Measurements from ENCODE around the gene GNB4. TPM values are rescaled to one million over a fixed set of nuclear protein-coding genes. Genes with fewer than 3 reads are reported as not detected.

GNB4 gene
- polyA plus RNA-seq, 1 donor = 17.7 TPM

GRCh38 chr3:179447251-179447650 is 4.0 kb downstream of the GNB4 start:
- no peaks in the 10 kb centered on the region for H3K9me3 ChIP-seq (ENCODE audit: control insufficient read depth, low read depth, low read length)
- H3K4me3 ChIP-seq (ENCODE audit: low read length) = no peak overlapping the region
- no peaks in the 10 kb centered on the region for H3K36me3 ChIP-seq (ENCODE audit: control insufficient read depth, insufficient read depth, low read length)
- no peak for DNase-seq
- WGBS (ENCODE audit: insufficient coverage, low lambda C conversion rate) = 100% methylated on average over 1 of the region's 6 CpGs
- no peaks in the 10 kb centered on the region for H3K4me1 ChIP-seq (ENCODE audit: control insufficient read depth, insufficient read depth, low read length)
- H3K27ac ChIP-seq (ENCODE audit: low read length) = no peak overlapping the region
- peaks cover 30% of the 10 kb centered on the region for H3K27me3 ChIP-seq (ENCODE audit: control insufficient read depth, insufficient read depth, low read length)

GRCh38 chr3:179446501-179446900 is 4.8 kb downstream of the GNB4 start:
- Histone ChIP-seq H3K36me3 (ENCODE audit: control insufficient read depth, insufficient read depth, low read length) (no peaks in the 10 kb centered on the region), H3K9me3 (ENCODE audit: control insufficient read depth, low read depth, low read length) (no peaks in the 10 kb centered on the region), H3K27ac (ENCODE audit: low read length) (no peak overlapping the region), H3K4me1 (ENCODE audit: control insufficient read depth, insufficient read depth, low read length) (no peaks in the 10 kb centered on the region), H3K27me3 (ENCODE audit: control insufficient read depth, insufficient read depth, low read length) (peaks cover 23% of the 10 kb centered on the region), H3K4me3 (ENCODE audit: low read length) (no peak overlapping the region)
- WGBS (ENCODE audit: insufficient coverage, low lambda C conversion rate) = 76% methylated on average over 2 of the region's 7 CpGs
- DNase-seq = no peak

GRCh38 chr3:179438841-179439240 is 12.4 kb downstream of the GNB4 start:
- DNase-seq = no peak
- WGBS (ENCODE audit: insufficient coverage, low lambda C conversion rate) = 20% methylated on average over 1 of the region's 5 CpGs
- Histone ChIP-seq H3K9me3 (ENCODE audit: control insufficient read depth, low read depth, low read length) (no peaks in the 10 kb centered on the region), H3K36me3 (ENCODE audit: control insufficient read depth, insufficient read depth, low read length) (no peaks in the 10 kb centered on the region), H3K27me3 (ENCODE audit: control insufficient read depth, insufficient read depth, low read length) (no peaks in the 10 kb centered on the region), H3K27ac (ENCODE audit: low read length) (no peak overlapping the region), H3K4me1 (ENCODE audit: control insufficient read depth, insufficient read depth, low read length) (no peaks in the 10 kb centered on the region), H3K4me3 (ENCODE audit: low read length) (no peak overlapping the region)

GRCh38 chr3:179436517-179436916 is 14.8 kb downstream of the GNB4 start:
- Histone ChIP-seq H3K9me3 (ENCODE audit: control insufficient read depth, low read depth, low read length) (no peaks in the 10 kb centered on the region), H3K4me1 (ENCODE audit: control insufficient read depth, insufficient read depth, low read length) (no peaks in the 10 kb centered on the region), H3K27me3 (ENCODE audit: control insufficient read depth, insufficient read depth, low read length) (no peaks in the 10 kb centered on the region), H3K36me3 (ENCODE audit: control insufficient read depth, insufficient read depth, low read length) (no peaks in the 10 kb centered on the region), H3K4me3 (ENCODE audit: low read length) (no peak overlapping the region), H3K27ac (ENCODE audit: low read length) (no peak overlapping the region)
- WGBS (ENCODE audit: insufficient coverage, low lambda C conversion rate) = 83% methylated on average over 2 of the region's 3 CpGs
- no peak for DNase-seq

- no peaks in the 10 kb centered on the region for H3K4me1 ChIP-seq (ENCODE audit: control insufficient read depth, insufficient read depth, low read length)
- H3K9me3 ChIP-seq (ENCODE audit: control insufficient read depth, low read depth, low read length) = no peaks in the 10 kb centered on the region
- H3K27me3 ChIP-seq (ENCODE audit: control insufficient read depth, insufficient read depth, low read length) = no peaks in the 10 kb centered on the region
- H3K27ac ChIP-seq (ENCODE audit: low read length) = no peak overlapping the region
- no CpG with 5 or more reads among the region's 1 CpG for WGBS (ENCODE audit: insufficient coverage, low lambda C conversion rate)
- peaks cover 2% of the 10 kb centered on the region for H3K36me3 ChIP-seq (ENCODE audit: control insufficient read depth, insufficient read depth, low read length)
- H3K4me3 ChIP-seq (ENCODE audit: low read length) = no peak overlapping the region
- DNase-seq = no peak
Measured at GRCh38 chr3:179432451-179432850, 18.8 kb downstream of the GNB4 start.

- DNase-seq = no peak
Measured at GRCh38 chr3:179432021-179432420, 19.2 kb downstream of the GNB4 start.

GRCh38 chr3:179430277-179430870 is 20.9 kb downstream of the GNB4 start:
- Histone ChIP-seq H3K4me1 (ENCODE audit: control insufficient read depth, insufficient read depth, low read length) (no peaks in the 10 kb centered on the region), H3K27me3 (ENCODE audit: control insufficient read depth, insufficient read depth, low read length) (no peaks in the 10 kb centered on the region), H3K36me3 (ENCODE audit: control insufficient read depth, insufficient read depth, low read length) (peaks cover 2% of the 10 kb centered on the region), H3K4me3 (ENCODE audit: low read length) (no peak overlapping the region), H3K9me3 (ENCODE audit: control insufficient read depth, low read depth, low read length) (no peaks in the 10 kb centered on the region), H3K27ac (ENCODE audit: low read length) (no peak overlapping the region)
- no CpG with 5 or more reads among the region's 2 CpGs for WGBS (ENCODE audit: insufficient coverage, low lambda C conversion rate)
- no peak for DNase-seq

More at GRCh38 chr3:179432021-179432420, 19.2 kb downstream of the GNB4 start:
- Histone ChIP-seq H3K27me3 (ENCODE audit: control insufficient read depth, insufficient read depth, low read length) (no peaks in the 10 kb centered on the region), H3K4me3 (ENCODE audit: low read length) (no peak overlapping the region), H3K27ac (ENCODE audit: low read length) (no peak overlapping the region), H3K36me3 (ENCODE audit: control insufficient read depth, insufficient read depth, low read length) (peaks cover 2% of the 10 kb centered on the region), H3K4me1 (ENCODE audit: control insufficient read depth, insufficient read depth, low read length) (no peaks in the 10 kb centered on the region), H3K9me3 (ENCODE audit: control insufficient read depth, low read depth, low read length) (no peaks in the 10 kb centered on the region)
- no CpG with 5 or more reads among the region's 3 CpGs for WGBS (ENCODE audit: insufficient coverage, low lambda C conversion rate)

- no peak for DNase-seq
- H3K27me3 ChIP-seq (ENCODE audit: control insufficient read depth, insufficient read depth, low read length) = no peaks in the 10 kb centered on the region
- WGBS (ENCODE audit: insufficient coverage, low lambda C conversion rate) = 80% methylated on average over 1 of the region's 8 CpGs
- H3K36me3 ChIP-seq (ENCODE audit: control insufficient read depth, insufficient read depth, low read length) = peaks cover 2% of the 10 kb centered on the region
- no peaks in the 10 kb centered on the region for H3K4me1 ChIP-seq (ENCODE audit: control insufficient read depth, insufficient read depth, low read length)
- H3K9me3 ChIP-seq (ENCODE audit: control insufficient read depth, low read depth, low read length) = no peaks in the 10 kb centered on the region
- H3K27ac ChIP-seq (ENCODE audit: low read length) = no peak overlapping the region
- H3K4me3 ChIP-seq (ENCODE audit: low read length) = no peak overlapping the region
Measured at GRCh38 chr3:179428876-179429548, 22.3 kb downstream of the GNB4 start.

GRCh38 chr3:179425075-179425474 is 26.2 kb downstream of the GNB4 start:
- H3K4me3 ChIP-seq (ENCODE audit: low read length) = no peak overlapping the region
- peaks cover 2% of the 10 kb centered on the region for H3K36me3 ChIP-seq (ENCODE audit: control insufficient read depth, insufficient read depth, low read length)
- no peaks in the 10 kb centered on the region for H3K4me1 ChIP-seq (ENCODE audit: control insufficient read depth, insufficient read depth, low read length)
- DNase-seq = no peak
- H3K27me3 ChIP-seq (ENCODE audit: control insufficient read depth, insufficient read depth, low read length) = no peaks in the 10 kb centered on the region
- no peak overlapping the region for H3K27ac ChIP-seq (ENCODE audit: low read length)
- H3K9me3 ChIP-seq (ENCODE audit: control insufficient read depth, low read depth, low read length) = no peaks in the 10 kb centered on the region
- no CpG with 5 or more reads among the region's 6 CpGs for WGBS (ENCODE audit: insufficient coverage, low lambda C conversion rate)

GRCh38 chr3:179421500-179421899 is 29.8 kb downstream of the GNB4 start:
- Histone ChIP-seq H3K27ac (ENCODE audit: low read length) (no peak overlapping the region), H3K9me3 (ENCODE audit: control insufficient read depth, low read depth, low read length) (no peaks in the 10 kb centered on the region), H3K4me1 (ENCODE audit: control insufficient read depth, insufficient read depth, low read length) (no peaks in the 10 kb centered on the region), H3K4me3 (ENCODE audit: low read length) (no peak overlapping the region), H3K27me3 (ENCODE audit: control insufficient read depth, insufficient read depth, low read length) (no peaks in the 10 kb centered on the region), H3K36me3 (ENCODE audit: control insufficient read depth, insufficient read depth, low read length) (peaks cover 3% of the 10 kb centered on the region)
- WGBS (ENCODE audit: insufficient coverage, low lambda C conversion rate) = no CpG with 5 or more reads among the region's 2 CpGs
- no peak for DNase-seq

GRCh38 chr3:179418610-179419009 is 32.7 kb downstream of the GNB4 start:
- DNase-seq = no peak
- WGBS (ENCODE audit: insufficient coverage, low lambda C conversion rate) = 80% methylated on average over 1 of the region's 3 CpGs
- Histone ChIP-seq H3K36me3 (ENCODE audit: control insufficient read depth, insufficient read depth, low read length) (peaks cover 5% of the 10 kb centered on the region), H3K27me3 (ENCODE audit: control insufficient read depth, insufficient read depth, low read length) (no peaks in the 10 kb centered on the region), H3K27ac (ENCODE audit: low read length) (no peak overlapping the region), H3K9me3 (ENCODE audit: control insufficient read depth, low read depth, low read length) (no peaks in the 10 kb centered on the region), H3K4me1 (ENCODE audit: control insufficient read depth, insufficient read depth, low read length) (no peaks in the 10 kb centered on the region), H3K4me3 (ENCODE audit: low read length) (no peak overlapping the region)
